Liver (tissue), 9 donors: ENCODE data around the gene CSNK1D. TPM values are rescaled to one million over a fixed set of nuclear protein-coding genes. Genes with fewer than 3 reads are reported as not detected.

Experiments
- DNase-seq: peaks from one replicate; pipeline ENCODE4 v3.0.0-alpha.2; 2017; ENCODE audit warnings: low spot score
- H3K27ac ChIP-seq, 2 donors: one replicate each; pipeline ENCODE4 v1.7.0; 2013; ENCODE audit warnings: inconsistent platforms in 2 of 2, low read length in 2 of 2, control low read depth in 1 of 2, low read depth in 1 of 2, mild to moderate bottlenecking in 1 of 2
- H3K27me3 ChIP-seq, 4 donors: one replicate each; pipeline versions ENCODE4 v1.6.1 to v1.7.0; 2013; ENCODE audit warnings: low read length in 3 of 4, inconsistent platforms in 1 of 4, mild to moderate bottlenecking in 1 of 4, moderate library complexity in 1 of 4; ENCODE audit not compliant: control insufficient read depth in 4 of 4, insufficient read depth in 4 of 4
- H3K36me3 ChIP-seq, 4 donors: one replicate each; pipeline versions ENCODE4 v1.6.1 to v1.7.0; 2013; ENCODE audit warnings: low read length in 3 of 4, mild to moderate bottlenecking in 3 of 4, low read depth in 1 of 4, moderate library complexity in 1 of 4; ENCODE audit not compliant: control insufficient read depth in 4 of 4, insufficient read depth in 3 of 4
- H3K4me1 ChIP-seq, 4 donors: one replicate each; pipeline versions ENCODE4 v1.6.1 to v1.7.0; 2013; ENCODE audit warnings: low read length in 3 of 4, mild to moderate bottlenecking in 3 of 4, moderate library complexity in 1 of 4; ENCODE audit not compliant: control insufficient read depth in 4 of 4, insufficient read depth in 4 of 4
- H3K4me3 ChIP-seq, 3 donors: one replicate each; pipeline versions ENCODE4 v1.6.1 to v1.7.0; 2013; ENCODE audit warnings: low read length in 3 of 3, control low read depth in 1 of 3, low read depth in 1 of 3, mild to moderate bottlenecking in 1 of 3
- H3K9ac ChIP-seq, 2 donors: one replicate each; pipeline ENCODE4 v1.7.0; 2013; ENCODE audit warnings: low read length in 2 of 2, mild to moderate bottlenecking in 2 of 2, moderate library complexity in 2 of 2, control low read depth in 1 of 2, low read depth in 1 of 2
- H3K9me3 ChIP-seq, 4 donors: one replicate each; pipeline versions ENCODE4 v1.6.1 to v1.7.0; 2013; ENCODE audit warnings: low read length in 3 of 4; ENCODE audit not compliant: control insufficient read depth in 4 of 4
- EGR1 ChIP-seq, 2 donors: IDR thresholded peaks; 2 replicates each; pipeline ENCODE4 v1.6.1; 2016 to 2018; ENCODE audit warnings: antibody characterized with exemption in 2 of 2, low read depth in 2 of 2
- FOXA2 ChIP-seq: IDR thresholded peaks from 2 replicates; pipeline ENCODE4 v1.6.1; 2016; ENCODE audit warnings: antibody characterized with exemption
- GABPA ChIP-seq, 2 donors: IDR thresholded peaks in 1 of 2; conservative IDR thresholded peaks in 1 of 2; 2 replicates each; pipeline ENCODE4 v1.6.1; 2016; ENCODE audit warnings: antibody characterized with exemption in 2 of 2, mild to moderate bottlenecking in 1 of 2, moderate library complexity in 1 of 2
- HNF4A ChIP-seq, 2 donors: conservative IDR thresholded peaks; 2 replicates each; pipeline ENCODE4 v1.6.1; 2016; ENCODE audit warnings: antibody characterized with exemption in 2 of 2, mild to moderate bottlenecking in 2 of 2
- HNF4G ChIP-seq: IDR thresholded peaks from 2 replicates; pipeline ENCODE4 v1.6.1; 2016; ENCODE audit warnings: antibody characterized with exemption
- NR2F2 ChIP-seq: IDR thresholded peaks from 2 replicates; pipeline ENCODE4 v1.6.1; 2016; ENCODE audit warnings: antibody characterized with exemption
- RXRA ChIP-seq, 2 donors: IDR thresholded peaks; 2 replicates each; pipeline ENCODE4 v1.6.1; 2017 to 2018; ENCODE audit warnings: antibody characterized with exemption in 2 of 2, mild to moderate bottlenecking in 1 of 2
- TAF1 ChIP-seq: conservative IDR thresholded peaks from 2 replicates; pipeline ENCODE4 v1.6.1; 2016; ENCODE audit warnings: antibody characterized with exemption, mild to moderate bottlenecking
- YY1 ChIP-seq: IDR thresholded peaks from 2 replicates; pipeline ENCODE4 v1.6.1; 2016; ENCODE audit warnings: antibody characterized with exemption, mild to moderate bottlenecking
- WGBS: extraction: QIAGEN DNeasy Blood & Tissue Kit; methylation state at CpG from one replicate; pipeline ENCODE4 v1.1.7; 2013; 5-methylcytosine and 5-hydroxymethylcytosine counted together
- polyA plus RNA-seq, 2 donors: library from polyadenylated mRNA; stranded (reverse) in 1 of 2; unstranded in 1 of 2; fragments of 200-250 nt in 1 of 2; fragments of >200 nt in 1 of 2; fragmentation: Nextera tagmentation in 1 of 2; extraction: Ambion mirVana in 1 of 2; gene quantifications; one replicate each; pipeline versions ENCODE4 v1.2.1 to v1.2.3, GENCODE V29; 2013 to 2015
- total RNA-seq, 2 donors: library from RNA; depleted of rRNA; stranded (reverse); fragments of >200 nt; gene quantifications; one replicate each; pipeline ENCODE4 v1.2.3, GENCODE V29; 2014
- TF ChIP-seq, protein P1 (sequence below): IDR thresholded peaks from 2 replicates; pipeline ENCODE4 v1.6.1; 2016; ENCODE audit warnings: antibody characterized with exemption, mild to moderate bottlenecking
- TF ChIP-seq, protein P2 (sequence below): IDR thresholded peaks from 2 replicates; pipeline ENCODE4 v1.6.1; 2016; ENCODE audit warnings: antibody characterized with exemption
- TF ChIP-seq, protein P3 (sequence below): IDR thresholded peaks from 2 replicates; pipeline ENCODE4 v1.6.1; 2016; ENCODE audit warnings: antibody characterized with exemption
- TF ChIP-seq, protein P4 (sequence below): IDR thresholded peaks from 2 replicates; pipeline ENCODE4 v1.6.1; 2016; ENCODE audit warnings: antibody characterized with exemption
- TF ChIP-seq, protein P5 (sequence below): fragments of 150-350 bp; IDR thresholded peaks from 2 replicates; pipeline ENCODE4 v1.5.1; 2017; ENCODE audit warnings: improper control_type of control experiment, low read depth, low read length; ENCODE audit not compliant: missing input control
- donor health status: healthy.
- donor health status: healthy.
- donor health status: healthy.
- donor health status: healthy.
- donor health status: healthy.

The CSNK1D gene
- total and polyA plus RNA-seq, 4 donors = 22.0 to 49.0 (median 34.2) TPM

DNA sequence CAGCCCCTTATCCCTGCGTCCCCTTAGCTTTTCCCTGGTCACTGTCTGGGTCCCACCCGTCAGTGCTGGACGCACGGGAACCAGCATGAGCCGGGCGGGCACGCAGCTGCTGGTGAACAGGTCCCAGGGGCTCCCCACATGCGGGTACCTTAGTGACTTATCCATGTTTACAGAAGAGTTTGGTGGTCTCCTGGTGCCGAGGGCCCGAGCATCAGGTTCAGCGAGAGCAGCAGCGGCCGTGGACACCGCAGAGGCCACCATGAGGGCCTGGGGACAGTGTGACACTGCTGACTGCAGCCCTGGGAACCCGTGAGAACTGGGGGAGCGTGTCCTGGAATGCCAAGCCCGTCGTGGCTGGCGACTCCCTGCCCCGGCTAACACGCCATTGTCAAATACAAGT lies 37.4 kb upstream of the CSNK1D start:
- no peak for TF ChIP-seq EGR1 (IDR thresholded peaks at IDR 0.05; ENCODE audit: low read depth in 2 of 2)
- TF ChIP-seq HNF4A (conservative IDR thresholded peaks at IDR 0.05) = no peak
- TF ChIP-seq, protein P1, sequence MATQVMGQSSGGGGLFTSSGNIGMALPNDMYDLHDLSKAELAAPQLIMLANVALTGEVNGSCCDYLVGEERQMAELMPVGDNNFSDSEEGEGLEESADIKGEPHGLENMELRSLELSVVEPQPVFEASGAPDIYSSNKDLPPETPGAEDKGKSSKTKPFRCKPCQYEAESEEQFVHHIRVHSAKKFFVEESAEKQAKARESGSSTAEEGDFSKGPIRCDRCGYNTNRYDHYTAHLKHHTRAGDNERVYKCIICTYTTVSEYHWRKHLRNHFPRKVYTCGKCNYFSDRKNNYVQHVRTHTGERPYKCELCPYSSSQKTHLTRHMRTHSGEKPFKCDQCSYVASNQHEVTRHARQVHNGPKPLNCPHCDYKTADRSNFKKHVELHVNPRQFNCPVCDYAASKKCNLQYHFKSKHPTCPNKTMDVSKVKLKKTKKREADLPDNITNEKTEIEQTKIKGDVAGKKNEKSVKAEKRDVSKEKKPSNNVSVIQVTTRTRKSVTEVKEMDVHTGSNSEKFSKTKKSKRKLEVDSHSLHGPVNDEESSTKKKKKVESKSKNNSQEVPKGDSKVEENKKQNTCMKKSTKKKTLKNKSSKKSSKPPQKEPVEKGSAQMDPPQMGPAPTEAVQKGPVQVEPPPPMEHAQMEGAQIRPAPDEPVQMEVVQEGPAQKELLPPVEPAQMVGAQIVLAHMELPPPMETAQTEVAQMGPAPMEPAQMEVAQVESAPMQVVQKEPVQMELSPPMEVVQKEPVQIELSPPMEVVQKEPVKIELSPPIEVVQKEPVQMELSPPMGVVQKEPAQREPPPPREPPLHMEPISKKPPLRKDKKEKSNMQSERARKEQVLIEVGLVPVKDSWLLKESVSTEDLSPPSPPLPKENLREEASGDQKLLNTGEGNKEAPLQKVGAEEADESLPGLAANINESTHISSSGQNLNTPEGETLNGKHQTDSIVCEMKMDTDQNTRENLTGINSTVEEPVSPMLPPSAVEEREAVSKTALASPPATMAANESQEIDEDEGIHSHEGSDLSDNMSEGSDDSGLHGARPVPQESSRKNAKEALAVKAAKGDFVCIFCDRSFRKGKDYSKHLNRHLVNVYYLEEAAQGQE = no peak
- TF ChIP-seq, protein P2, sequence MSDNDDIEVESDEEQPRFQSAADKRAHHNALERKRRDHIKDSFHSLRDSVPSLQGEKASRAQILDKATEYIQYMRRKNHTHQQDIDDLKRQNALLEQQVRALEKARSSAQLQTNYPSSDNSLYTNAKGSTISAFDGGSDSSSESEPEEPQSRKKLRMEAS = no peak
- TF ChIP-seq RXRA (IDR thresholded peaks at IDR 0.05) = no peak
- TF ChIP-seq, protein P3, sequence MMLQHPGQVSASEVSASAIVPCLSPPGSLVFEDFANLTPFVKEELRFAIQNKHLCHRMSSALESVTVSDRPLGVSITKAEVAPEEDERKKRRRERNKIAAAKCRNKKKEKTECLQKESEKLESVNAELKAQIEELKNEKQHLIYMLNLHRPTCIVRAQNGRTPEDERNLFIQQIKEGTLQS = no peak
- TF ChIP-seq FOXA2 = no peak
- TF ChIP-seq HNF4G = no peak
- TF ChIP-seq NR2F2 = no peak
- no peak for TF ChIP-seq TAF1
- no peak for TF ChIP-seq YY1
- TF ChIP-seq, protein P4, sequence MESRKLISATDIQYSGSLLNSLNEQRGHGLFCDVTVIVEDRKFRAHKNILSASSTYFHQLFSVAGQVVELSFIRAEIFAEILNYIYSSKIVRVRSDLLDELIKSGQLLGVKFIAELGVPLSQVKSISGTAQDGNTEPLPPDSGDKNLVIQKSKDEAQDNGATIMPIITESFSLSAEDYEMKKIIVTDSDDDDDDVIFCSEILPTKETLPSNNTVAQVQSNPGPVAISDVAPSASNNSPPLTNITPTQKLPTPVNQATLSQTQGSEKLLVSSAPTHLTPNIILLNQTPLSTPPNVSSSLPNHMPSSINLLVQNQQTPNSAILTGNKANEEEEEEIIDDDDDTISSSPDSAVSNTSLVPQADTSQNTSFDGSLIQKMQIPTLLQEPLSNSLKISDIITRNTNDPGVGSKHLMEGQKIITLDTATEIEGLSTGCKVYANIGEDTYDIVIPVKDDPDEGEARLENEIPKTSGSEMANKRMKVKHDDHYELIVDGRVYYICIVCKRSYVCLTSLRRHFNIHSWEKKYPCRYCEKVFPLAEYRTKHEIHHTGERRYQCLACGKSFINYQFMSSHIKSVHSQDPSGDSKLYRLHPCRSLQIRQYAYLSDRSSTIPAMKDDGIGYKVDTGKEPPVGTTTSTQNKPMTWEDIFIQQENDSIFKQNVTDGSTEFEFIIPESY = no peak
- TF ChIP-seq GABPA (IDR thresholded peaks at IDR 0.05 in 1 of 2, conservative IDR thresholded peaks at IDR 0.05 in 1 of 2) = no peak
- H3K4me1 ChIP-seq = peaks cover 2 to 17% (median 7%) of the 10 kb centered on the region in 4 donors
- H3K4me3 ChIP-seq = no peak overlapping the region
- no peaks in the 10 kb centered on the region for H3K36me3 ChIP-seq
- whole genome bisulfite sequencing = 91% methylated on average over 21 of the region's 21 CpGs
- no peaks in the 10 kb centered on the region for H3K9me3 ChIP-seq
- H3K27me3 ChIP-seq = no peaks in the 10 kb centered on the region
- no peak for DNase-seq
- H3K9ac ChIP-seq = no peak overlapping the region
- H3K27ac ChIP-seq = no peak overlapping the region

DNA sequence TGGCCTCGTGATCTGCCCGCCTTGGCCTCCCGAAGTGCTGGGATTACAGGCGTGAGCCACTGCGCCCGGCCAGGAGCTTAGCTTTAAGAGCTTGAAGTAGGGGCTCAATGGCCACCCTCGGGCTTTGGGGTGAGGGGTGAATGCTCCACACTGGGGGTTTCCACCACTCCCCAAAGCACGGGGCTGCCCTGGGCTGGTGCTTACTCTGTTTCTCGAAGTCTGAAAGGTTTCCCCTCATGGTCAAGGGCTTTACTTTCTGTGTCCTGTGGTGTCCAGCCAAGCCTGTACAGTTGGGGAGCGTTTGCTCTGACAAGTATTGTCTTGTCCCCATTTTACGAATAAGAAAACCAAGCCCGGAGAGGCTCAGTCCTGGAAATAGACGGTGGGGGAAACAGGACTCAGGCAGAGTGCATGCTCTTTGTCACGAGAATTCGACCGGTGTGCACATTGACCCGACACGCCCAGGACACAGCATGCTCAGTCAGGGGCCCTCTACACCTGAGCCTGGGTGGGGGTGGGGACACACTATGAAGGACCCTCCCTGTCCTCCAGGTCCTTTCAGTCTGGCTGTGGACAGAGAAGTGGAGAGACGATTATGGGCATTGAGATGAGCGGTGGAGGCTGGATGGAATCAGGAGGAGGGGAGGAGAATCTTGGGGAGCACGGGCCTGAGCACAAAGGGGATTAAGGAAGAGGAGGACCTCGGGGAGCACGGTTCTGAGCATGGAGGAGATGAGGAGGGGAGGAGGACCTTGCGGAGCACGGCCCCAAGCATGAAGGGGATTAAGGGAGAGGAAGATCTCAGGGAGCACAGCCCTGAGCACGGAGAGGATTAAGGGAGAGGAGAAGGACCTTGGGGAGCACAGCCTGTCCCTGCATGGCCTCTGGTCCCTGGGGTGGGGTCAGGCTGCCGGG lies 36.4 kb upstream of the CSNK1D start:
- Histone ChIP-seq H3K4me1 (peaks cover 0 to 9% (median 3%) of the 10 kb centered on the region in 4 donors), H3K27me3 (no peaks in the 10 kb centered on the region), H3K9me3 (no peaks in the 10 kb centered on the region), H3K27ac (no peak overlapping the region), H3K9ac (no peak overlapping the region), H3K4me3 (no peak overlapping the region), H3K36me3 (no peaks in the 10 kb centered on the region)
- no peak for TF ChIP-seq FOXA2
- no peak for TF ChIP-seq TAF1
- TF ChIP-seq HNF4A (conservative IDR thresholded peaks at IDR 0.05) = peak; percentile 45 to 66
- no peak for TF ChIP-seq EGR1 (IDR thresholded peaks at IDR 0.05; ENCODE audit: low read depth in 2 of 2)
- TF ChIP-seq YY1 = no peak
- TF ChIP-seq, protein P5, sequence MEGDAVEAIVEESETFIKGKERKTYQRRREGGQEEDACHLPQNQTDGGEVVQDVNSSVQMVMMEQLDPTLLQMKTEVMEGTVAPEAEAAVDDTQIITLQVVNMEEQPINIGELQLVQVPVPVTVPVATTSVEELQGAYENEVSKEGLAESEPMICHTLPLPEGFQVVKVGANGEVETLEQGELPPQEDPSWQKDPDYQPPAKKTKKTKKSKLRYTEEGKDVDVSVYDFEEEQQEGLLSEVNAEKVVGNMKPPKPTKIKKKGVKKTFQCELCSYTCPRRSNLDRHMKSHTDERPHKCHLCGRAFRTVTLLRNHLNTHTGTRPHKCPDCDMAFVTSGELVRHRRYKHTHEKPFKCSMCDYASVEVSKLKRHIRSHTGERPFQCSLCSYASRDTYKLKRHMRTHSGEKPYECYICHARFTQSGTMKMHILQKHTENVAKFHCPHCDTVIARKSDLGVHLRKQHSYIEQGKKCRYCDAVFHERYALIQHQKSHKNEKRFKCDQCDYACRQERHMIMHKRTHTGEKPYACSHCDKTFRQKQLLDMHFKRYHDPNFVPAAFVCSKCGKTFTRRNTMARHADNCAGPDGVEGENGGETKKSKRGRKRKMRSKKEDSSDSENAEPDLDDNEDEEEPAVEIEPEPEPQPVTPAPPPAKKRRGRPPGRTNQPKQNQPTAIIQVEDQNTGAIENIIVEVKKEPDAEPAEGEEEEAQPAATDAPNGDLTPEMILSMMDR = no peak
- 69% methylated on average over 27 of the region's 27 CpGs for WGBS
- no peak for DNase-seq
